Stimulated activated CD4-positive, alpha-beta T cell treated with anti-CD3 and anti-CD28 coated beads, Interleukin-15, amount 100 ng/mL, for 1 hour (primary cell): ENCODE data around the gene CNKSR3.

Source experiments
- DNase-seq, 2 donors: peaks; one replicate each; pipeline ENCODE4 v3.0.0-alpha.2; 2020; ENCODE audit warnings: low read depth in 1 of 2, low spot score in 1 of 2

Gene CNKSR3

GRCh38 chr6:154479771-154480639, 30.5 kb downstream of the CNKSR3 start:
- DNase-seq = no peak

GRCh38 chr6:154479351-154479769, 31.1 kb downstream of the CNKSR3 start:
- no peak for DNase-seq

GRCh38 chr6:154478701-154479060, 31.8 kb downstream of the CNKSR3 start:
- no peak for DNase-seq

- DNase-seq = no peak
Measured at GRCh38 chr6:154478021-154478700, 32.3 kb downstream of the CNKSR3 start.

- DNase-seq = no peak
Measured at GRCh38 chr6:154476494-154476893, 34.0 kb downstream of the CNKSR3 start.

- DNase-seq = no peak
Measured at GRCh38 chr6:154474648-154475428, 35.6 kb downstream of the CNKSR3 start.

GRCh38 chr6:154473324-154473723, 37.2 kb downstream of the CNKSR3 start:
- no peak for DNase-seq

GRCh38 chr6:154471609-154472362, 38.7 kb downstream of the CNKSR3 start:
- no peak for DNase-seq

GRCh38 chr6:154469306-154469935, 41.1 kb downstream of the CNKSR3 start:
- DNase-seq = no peak

GRCh38 chr6:154468760-154469159, 41.7 kb downstream of the CNKSR3 start:
- DNase-seq = no peak

- DNase-seq = no peak
Measured at GRCh38 chr6:154466971-154467679, 43.4 kb downstream of the CNKSR3 start.

GRCh38 chr6:154466139-154466538, 44.3 kb downstream of the CNKSR3 start:
- no peak for DNase-seq

- DNase-seq = no peak
Measured at GRCh38 chr6:154463573-154464419, 46.7 kb downstream of the CNKSR3 start.

GRCh38 chr6:154462425-154462824, 48.1 kb downstream of the CNKSR3 start:
- DNase-seq = no peak

GRCh38 chr6:154461348-154461747, 49.1 kb downstream of the CNKSR3 start:
- DNase-seq = no peak

GRCh38 chr6:154460306-154461071, 50.0 kb downstream of the CNKSR3 start:
- DNase-seq = no peak

GRCh38 chr6:154459513-154459912, 51.0 kb downstream of the CNKSR3 start:
- no peak for DNase-seq
